Natural killer cell (primary cell): Measurements from ENCODE around the gene OCIAD2. TPM values are rescaled to one million over a fixed set of nuclear protein-coding genes. Genes with fewer than 3 reads are reported as not detected.

Experiments
- ATAC-seq, 3 donors: fragments of 150-1000 bp in 2 of 3; fragments of 200-7000 bp in 1 of 3; cut with Tn5 transposase; 1 replicate in 1 of 3; 2 replicates in 2 of 3; pipeline ENCODE4 v1.10.0; 2021; ENCODE audit warnings: mild to moderate bottlenecking in 2 of 3, moderate library complexity in 2 of 3
- DNase-seq, 2 donors: peaks; one replicate each; pipeline versions ENCODE4 v3.0.0 to v3.0.0-alpha.2; 2013 to 2021; ENCODE audit warnings: mixed read lengths in 1 of 2
- H3K27ac ChIP-seq: one replicate; pipeline ENCODE4 v1.5.1; 2013; ENCODE audit warnings: mild to moderate bottlenecking, low read length
- H3K27me3 ChIP-seq: one replicate; pipeline ENCODE4 v1.6.1; 2013; ENCODE audit warnings: low read length; ENCODE audit not compliant: control insufficient read depth, insufficient read depth
- H3K36me3 ChIP-seq: one replicate; pipeline ENCODE4 v1.6.1; 2013; ENCODE audit warnings: low read length; ENCODE audit not compliant: control insufficient read depth, insufficient read depth
- H3K4me1 ChIP-seq: one replicate; pipeline ENCODE4 v1.6.1; 2013; ENCODE audit warnings: low read length; ENCODE audit not compliant: control insufficient read depth, insufficient read depth
- H3K4me3 ChIP-seq: one replicate; pipeline ENCODE4 v1.5.1; 2013; ENCODE audit warnings: low read length
- H3K9me3 ChIP-seq: one replicate; pipeline ENCODE4 v1.6.1; 2013; ENCODE audit warnings: low read length; ENCODE audit not compliant: control insufficient read depth, insufficient read depth
- H3K27ac Mint-ChIP-seq, 2 donors: one replicate each; pipeline ENCODE4 v1.8.0; 2022; ENCODE audit warnings: mild to moderate bottlenecking in 2 of 2, mixed read lengths in 2 of 2, moderate library complexity in 1 of 2
- H3K27me3 Mint-ChIP-seq, 2 donors: one replicate each; pipeline ENCODE4 v1.8.0; 2022; ENCODE audit warnings: low read depth in 2 of 2, mixed read lengths in 2 of 2
- H3K36me3 Mint-ChIP-seq: one replicate; pipeline ENCODE4 v1.8.0; 2022; ENCODE audit warnings: mixed read lengths
- H3K4me1 Mint-ChIP-seq, 2 donors: one replicate each; pipeline ENCODE4 v1.8.0; 2022; ENCODE audit warnings: mixed read lengths in 2 of 2
- H3K4me3 Mint-ChIP-seq: one replicate; pipeline ENCODE4 v1.8.0; 2022; ENCODE audit warnings: mild to moderate bottlenecking, moderate library complexity, mixed read lengths
- H3K9me3 Mint-ChIP-seq, 2 donors: one replicate each; pipeline ENCODE4 v1.8.0; 2022; ENCODE audit warnings: mixed read lengths in 2 of 2
- WGBS: methylation state at CpG from one replicate; pipeline ENCODE4 v1.1.7; 2013; ENCODE audit warnings: missing lambda C conversion rate; ENCODE audit not compliant: insufficient coverage; 5-methylcytosine and 5-hydroxymethylcytosine counted together
- intact Hi-C: fragments of 100-400 bp; cut with micrococcal nuclease; formaldehyde crosslinking; loops from one replicate; pipeline ENCODE4 v1.14.2; 2022
- total RNA-seq, 4 donors: library from RNA; stranded (reverse); fragments of 120-200 nt in 1 of 4; gene quantifications; one replicate each; pipeline versions ENCODE4 v1.2.3 to v1.2.4, GENCODE V29; 2013 to 2022
- TF ChIP-seq, protein P1 (sequence below): fragments of 200-600 bp; IDR thresholded peaks from one replicate; pipeline ENCODE4 v1.8.0; 2022; ENCODE audit warnings: antibody characterized with exemption

Gene OCIAD2
- total RNA-seq, 3 donors from 2014 or later (not counting 1 experiment from before 2014, with no cell fraction given), result 25.8 to 34.3 (median 26.1) TPM

DNA sequence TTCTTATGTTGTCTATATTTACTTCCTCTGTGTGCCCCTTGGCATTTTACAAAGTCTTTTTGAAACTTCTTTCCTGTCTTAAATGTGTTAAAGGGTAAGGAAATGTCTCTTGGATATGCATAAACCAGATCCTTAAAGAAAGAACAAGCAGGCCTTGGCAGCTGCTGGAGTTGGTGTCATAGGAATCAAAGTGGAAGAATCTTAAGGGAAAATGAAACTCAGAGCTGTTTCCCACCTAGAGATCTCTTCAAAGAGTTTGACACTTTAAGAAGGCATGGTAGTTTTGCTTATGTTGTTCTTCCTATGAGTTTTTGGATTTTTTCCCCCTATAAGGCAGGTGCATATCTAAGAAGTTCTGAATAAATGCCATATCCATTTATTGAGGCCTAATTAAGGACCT, 42.5 kb upstream of the OCIAD2 start:
- H3K4me3 Mint-ChIP-seq, result no peak overlapping the region
- ATAC-seq (no peak), DNase-seq (no peak)
- H3K27me3 Mint-ChIP-seq, result peaks cover 0 to 10% of the 10 kb centered on the region in 2 donors
- no peak overlapping the region for H3K27ac Mint-ChIP-seq
- H3K36me3 Mint-ChIP-seq, result no peaks in the 10 kb centered on the region
- H3K27me3 ChIP-seq, result no peaks in the 10 kb centered on the region
- H3K36me3 ChIP-seq, result no peaks in the 10 kb centered on the region
- TF ChIP-seq, protein P1, sequence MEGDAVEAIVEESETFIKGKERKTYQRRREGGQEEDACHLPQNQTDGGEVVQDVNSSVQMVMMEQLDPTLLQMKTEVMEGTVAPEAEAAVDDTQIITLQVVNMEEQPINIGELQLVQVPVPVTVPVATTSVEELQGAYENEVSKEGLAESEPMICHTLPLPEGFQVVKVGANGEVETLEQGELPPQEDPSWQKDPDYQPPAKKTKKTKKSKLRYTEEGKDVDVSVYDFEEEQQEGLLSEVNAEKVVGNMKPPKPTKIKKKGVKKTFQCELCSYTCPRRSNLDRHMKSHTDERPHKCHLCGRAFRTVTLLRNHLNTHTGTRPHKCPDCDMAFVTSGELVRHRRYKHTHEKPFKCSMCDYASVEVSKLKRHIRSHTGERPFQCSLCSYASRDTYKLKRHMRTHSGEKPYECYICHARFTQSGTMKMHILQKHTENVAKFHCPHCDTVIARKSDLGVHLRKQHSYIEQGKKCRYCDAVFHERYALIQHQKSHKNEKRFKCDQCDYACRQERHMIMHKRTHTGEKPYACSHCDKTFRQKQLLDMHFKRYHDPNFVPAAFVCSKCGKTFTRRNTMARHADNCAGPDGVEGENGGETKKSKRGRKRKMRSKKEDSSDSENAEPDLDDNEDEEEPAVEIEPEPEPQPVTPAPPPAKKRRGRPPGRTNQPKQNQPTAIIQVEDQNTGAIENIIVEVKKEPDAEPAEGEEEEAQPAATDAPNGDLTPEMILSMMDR, result no peak
- H3K4me1 Mint-ChIP-seq, result no peaks in the 10 kb centered on the region
- no peaks in the 10 kb centered on the region for H3K9me3 ChIP-seq
- H3K4me3 ChIP-seq, result no peak overlapping the region
- no peak overlapping the region for H3K27ac ChIP-seq
- H3K4me1 ChIP-seq, result no peaks in the 10 kb centered on the region
- intact Hi-C loops, result no loop called here
- no peaks in the 10 kb centered on the region for H3K9me3 Mint-ChIP-seq

DNA sequence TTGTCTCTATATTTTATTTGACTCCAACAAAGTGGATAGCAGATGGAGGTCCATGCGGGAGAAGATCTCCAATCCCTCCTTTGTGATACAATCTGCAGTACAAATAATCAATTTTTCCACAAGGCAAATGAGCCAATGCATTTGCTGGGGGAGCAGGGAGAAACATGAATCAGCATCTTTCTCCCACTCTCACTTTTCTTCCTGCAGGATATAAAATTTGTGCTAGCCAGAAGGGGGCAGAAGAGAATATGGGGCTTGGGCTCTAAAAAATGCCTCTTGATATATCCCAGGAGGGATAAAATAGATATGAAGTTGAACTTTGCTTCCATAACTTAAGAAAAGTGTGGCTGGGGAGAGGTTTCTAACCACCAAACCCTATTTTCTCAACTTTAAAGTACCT, 41.2 kb upstream of the OCIAD2 start:
- Histone ChIP-seq H3K4me3 (no peak overlapping the region), H3K4me1 (no peaks in the 10 kb centered on the region), H3K27ac (no peak overlapping the region), H3K9me3 (no peaks in the 10 kb centered on the region), H3K36me3 (no peaks in the 10 kb centered on the region), H3K27me3 (no peaks in the 10 kb centered on the region)
- 100% methylated on average over 1 of the region's 1 CpG for WGBS
- DNase-seq (no peak), ATAC-seq (no peak)
- intact Hi-C loops, result no loop called here
- no peak overlapping the region for H3K4me3 Mint-ChIP-seq
- no peak overlapping the region for H3K27ac Mint-ChIP-seq
- peaks cover 6 to 15% of the 10 kb centered on the region in 2 donors for H3K27me3 Mint-ChIP-seq
- TF ChIP-seq, protein P1, result no peak
- no peaks in the 10 kb centered on the region for H3K9me3 Mint-ChIP-seq
- no peaks in the 10 kb centered on the region for H3K36me3 Mint-ChIP-seq
- no peaks in the 10 kb centered on the region for H3K4me1 Mint-ChIP-seq

DNA sequence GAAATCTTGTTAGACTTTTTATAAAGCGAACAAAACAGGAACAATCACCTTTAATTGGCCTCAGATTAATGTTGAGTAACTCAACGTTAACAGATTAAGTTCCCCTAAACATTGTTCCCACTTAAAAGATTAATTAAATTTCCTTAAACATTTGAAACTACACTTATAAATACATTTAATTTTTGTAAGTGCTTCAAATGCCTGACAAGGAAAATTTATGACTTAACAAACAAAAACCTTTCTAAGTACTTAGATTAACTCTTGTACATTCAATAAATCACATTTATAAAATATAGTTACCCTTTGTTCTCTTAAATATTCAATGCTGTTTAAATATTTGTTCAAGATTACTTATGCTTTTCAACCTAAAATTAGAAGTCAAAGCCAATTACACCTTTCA, 39.4 kb upstream of the OCIAD2 start:
- Mint-ChIP-seq H3K9me3 (no peaks in the 10 kb centered on the region), H3K27ac (no peak overlapping the region), H3K4me1 (no peaks in the 10 kb centered on the region), H3K27me3 (peaks cover 17 to 21% of the 10 kb centered on the region in 2 donors), H3K36me3 (no peaks in the 10 kb centered on the region), H3K4me3 (no peak overlapping the region)
- TF ChIP-seq, protein P1, result no peak
- WGBS, result 90% methylated on average over 2 of the region's 2 CpGs
- H3K4me3 ChIP-seq, result no peak overlapping the region
- no peak for ATAC-seq
- DNase-seq, result no peak
- H3K27ac ChIP-seq, result no peak overlapping the region
- no peaks in the 10 kb centered on the region for H3K9me3 ChIP-seq
- no peaks in the 10 kb centered on the region for H3K27me3 ChIP-seq
- H3K36me3 ChIP-seq, result no peaks in the 10 kb centered on the region
- no peaks in the 10 kb centered on the region for H3K4me1 ChIP-seq
- intact Hi-C loops, result no loop called here

DNA sequence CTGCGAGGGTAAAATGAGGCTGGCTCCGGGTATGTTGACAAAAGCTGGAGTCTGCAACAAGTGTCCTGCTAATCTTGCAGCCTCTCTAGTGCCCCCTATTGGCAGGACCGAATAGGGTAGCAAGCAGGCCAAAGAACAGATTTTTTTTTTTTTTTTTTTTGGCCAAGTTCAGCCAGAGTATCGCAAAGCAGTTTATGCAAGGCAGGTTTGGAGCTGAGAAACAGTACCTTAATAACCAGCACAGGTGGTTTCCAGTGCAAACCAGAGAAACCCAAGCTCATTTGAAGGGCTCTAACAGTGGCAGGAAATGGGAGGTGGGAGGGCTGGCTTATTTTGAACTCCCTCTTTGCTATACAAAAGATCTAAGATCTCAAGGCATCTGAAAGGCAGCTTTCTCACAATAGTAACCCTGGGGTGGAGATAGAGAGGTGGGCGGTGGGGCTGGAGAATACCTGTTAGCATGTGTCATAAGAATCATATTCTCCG, 38.2 kb upstream of the OCIAD2 start:
- Mint-ChIP-seq H3K27ac (no peak overlapping the region), H3K9me3 (no peaks in the 10 kb centered on the region), H3K27me3 (peaks cover 19 to 23% of the 10 kb centered on the region in 2 donors), H3K4me1 (no peaks in the 10 kb centered on the region), H3K36me3 (no peaks in the 10 kb centered on the region), H3K4me3 (no peak overlapping the region)
- no peak overlapping the region for H3K4me3 ChIP-seq
- no peaks in the 10 kb centered on the region for H3K4me1 ChIP-seq
- no peaks in the 10 kb centered on the region for H3K27me3 ChIP-seq
- intact Hi-C loops, result no loop called here
- no peaks in the 10 kb centered on the region for H3K9me3 ChIP-seq
- H3K27ac ChIP-seq, result no peak overlapping the region
- TF ChIP-seq, protein P1, result no peak
- H3K36me3 ChIP-seq, result no peaks in the 10 kb centered on the region
- WGBS, result 63% methylated on average over 6 of the region's 6 CpGs
- DNase-seq, result peak in 1 of 2 donors; percentile 74
- ATAC-seq, result peak in 1 of 3 donors; percentile 29
